A673 (cell line): ENCODE measurements around the gene RHCG. TPM values are rescaled to one million over a fixed set of nuclear protein-coding genes. Genes with fewer than 3 reads are reported as not detected.
"Not testable (repeated sequence)": the region's sequence is repeated elsewhere in the genome, so short reads cannot be mapped to it uniquely, and the experiment has no call there.

Source experiments
- BruUV-seq: library from RNA; stranded (reverse); fragments of 400-500 nt; replicated peaks from 2 replicates; lab custom pipeline; 2021; lab: Mats Ljungman, UMichigan
- CTCF ChIA-PET: fragments of 300-600 bp; sonication (Branson Sonifier 250); formaldehyde crosslinking; loops from one replicate; lab custom pipeline; 2022; ENCODE audit warnings: antibody characterized with exemption; lab: Charles Lee
- POLR2A ChIA-PET: fragments of 300-600 bp; sonication (Branson Sonifier 250); formaldehyde crosslinking; loops from one replicate; lab custom pipeline; 2022; ENCODE audit warnings: antibody characterized with exemption; ENCODE audit not compliant: low non-redundant PET; lab: Charles Lee
- DNase-seq: peaks from one replicate; pipeline ENCODE4 v3.0.0-alpha.2; 2015; ENCODE audit warnings: low spot score
- H3K27ac ChIP-seq: fragments of 200-600 bp; sonication (generic); 2 replicates; pipeline ENCODE4 v1.5.1; 2016; ENCODE audit warnings: mixed run types, low read depth, mild to moderate bottlenecking, mixed read lengths, antibody characterized with exemption, low read length; ENCODE audit not compliant: poor library complexity, severe bottlenecking
- H3K27me3 ChIP-seq: fragments of 200-600 bp; sonication (generic); replicated peaks from 2 replicates; pipeline ENCODE4 v1.6.1; 2017; ENCODE audit warnings: mixed run types, low read depth, mild to moderate bottlenecking, mixed read lengths, antibody characterized with exemption, low read length; ENCODE audit not compliant: insufficient read depth, poor library complexity
- H3K36me3 ChIP-seq: fragments of 200-600 bp; sonication (generic); 2 replicates; pipeline ENCODE4 v1.6.1; 2016; ENCODE audit warnings: mixed run types, mild to moderate bottlenecking, mixed read lengths, antibody characterized with exemption, low read length; ENCODE audit not compliant: insufficient read depth, poor library complexity, severe bottlenecking
- H3K4me1 ChIP-seq: fragments of 200-600 bp; sonication (generic); 2 replicates; pipeline ENCODE4 v1.6.1; 2017; ENCODE audit warnings: mixed run types, mild to moderate bottlenecking, mixed read lengths, antibody characterized with exemption, low read length; ENCODE audit not compliant: insufficient read depth, poor library complexity, severe bottlenecking
- H3K4me3 ChIP-seq: fragments of 200-600 bp; sonication (generic); 2 replicates; pipeline ENCODE4 v1.5.1; 2016; ENCODE audit warnings: low read depth, mixed run types, mild to moderate bottlenecking, mixed read lengths, low read length; ENCODE audit not compliant: poor library complexity, severe bottlenecking
- H3K9me3 ChIP-seq: fragments of 200-600 bp; sonication (generic); 2 replicates; pipeline ENCODE4 v1.6.1; 2016; ENCODE audit warnings: mixed run types, low read depth, mild to moderate bottlenecking, mixed read lengths, antibody characterized with exemption, low read length; ENCODE audit not compliant: poor library complexity, severe bottlenecking
- EZH2 ChIP-seq: fragments of 200-600 bp; sonication (generic); IDR thresholded peaks from 2 replicates; pipeline ENCODE4 v1.6.1; 2017; ENCODE audit warnings: borderline replicate concordance, low read depth, mild to moderate bottlenecking, mixed read lengths, antibody characterized with exemption, low read length; ENCODE audit not compliant: poor library complexity, severe bottlenecking
- intact Hi-C: fragments of 100-400 bp; cut with micrococcal nuclease; formaldehyde crosslinking; loops from one replicate; pipeline ENCODE4 v1.10.0; 2022; ENCODE audit not compliant: unreplicated experiment
- total RNA-seq: library from RNA; stranded (reverse); gene quantifications from 2 replicates; pipeline ENCODE4 v1.2.3, GENCODE V29; 2021
- TF ChIP-seq, protein P1 (sequence below): fragments of 300-800, 200-600 bp; sonication (generic); conservative IDR thresholded peaks from 2 replicates; pipeline ENCODE4 v1.5.1; 2017; ENCODE audit warnings: low read depth, mild to moderate bottlenecking, antibody characterized with exemption, low read length, moderate library complexity, mixed read lengths

RHCG gene
- total RNA-seq, 1 experiment from 2014 or later = 1.4 TPM

- H3K4me1 ChIP-seq = peaks cover 13% of the 10 kb centered on the region
- peak; percentile 79 for DNase-seq
- no peaks in the 10 kb centered on the region for H3K27me3 ChIP-seq
- ChIA-PET CTCF (interaction anchor here (1.0 to 3.4 kb wide), 6 partner anchors 30 to 115 kb away, joined by 3 to 36 read pairs (median 4); no protein-coding TSS in a partner anchor), POLR2A (no interaction called here)
- intact Hi-C loops = loop anchor here (1.0 to 2.0 kb wide), 3 partner anchors 31 to 115 kb away; no protein-coding TSS in a partner anchor
- H3K27ac ChIP-seq = no peak overlapping the region
- TF ChIP-seq EZH2 = no peak
- TF ChIP-seq, protein P1, sequence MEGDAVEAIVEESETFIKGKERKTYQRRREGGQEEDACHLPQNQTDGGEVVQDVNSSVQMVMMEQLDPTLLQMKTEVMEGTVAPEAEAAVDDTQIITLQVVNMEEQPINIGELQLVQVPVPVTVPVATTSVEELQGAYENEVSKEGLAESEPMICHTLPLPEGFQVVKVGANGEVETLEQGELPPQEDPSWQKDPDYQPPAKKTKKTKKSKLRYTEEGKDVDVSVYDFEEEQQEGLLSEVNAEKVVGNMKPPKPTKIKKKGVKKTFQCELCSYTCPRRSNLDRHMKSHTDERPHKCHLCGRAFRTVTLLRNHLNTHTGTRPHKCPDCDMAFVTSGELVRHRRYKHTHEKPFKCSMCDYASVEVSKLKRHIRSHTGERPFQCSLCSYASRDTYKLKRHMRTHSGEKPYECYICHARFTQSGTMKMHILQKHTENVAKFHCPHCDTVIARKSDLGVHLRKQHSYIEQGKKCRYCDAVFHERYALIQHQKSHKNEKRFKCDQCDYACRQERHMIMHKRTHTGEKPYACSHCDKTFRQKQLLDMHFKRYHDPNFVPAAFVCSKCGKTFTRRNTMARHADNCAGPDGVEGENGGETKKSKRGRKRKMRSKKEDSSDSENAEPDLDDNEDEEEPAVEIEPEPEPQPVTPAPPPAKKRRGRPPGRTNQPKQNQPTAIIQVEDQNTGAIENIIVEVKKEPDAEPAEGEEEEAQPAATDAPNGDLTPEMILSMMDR = peak; percentile 93
- no peaks in the 10 kb centered on the region for H3K9me3 ChIP-seq
- no TSS peak for BruUV-seq
- H3K4me3 ChIP-seq = no peak overlapping the region
- no peaks in the 10 kb centered on the region for H3K36me3 ChIP-seq
Measured at GRCh38 chr15:89472785-89473256, 23.6 kb downstream of the RHCG start.

DNA sequence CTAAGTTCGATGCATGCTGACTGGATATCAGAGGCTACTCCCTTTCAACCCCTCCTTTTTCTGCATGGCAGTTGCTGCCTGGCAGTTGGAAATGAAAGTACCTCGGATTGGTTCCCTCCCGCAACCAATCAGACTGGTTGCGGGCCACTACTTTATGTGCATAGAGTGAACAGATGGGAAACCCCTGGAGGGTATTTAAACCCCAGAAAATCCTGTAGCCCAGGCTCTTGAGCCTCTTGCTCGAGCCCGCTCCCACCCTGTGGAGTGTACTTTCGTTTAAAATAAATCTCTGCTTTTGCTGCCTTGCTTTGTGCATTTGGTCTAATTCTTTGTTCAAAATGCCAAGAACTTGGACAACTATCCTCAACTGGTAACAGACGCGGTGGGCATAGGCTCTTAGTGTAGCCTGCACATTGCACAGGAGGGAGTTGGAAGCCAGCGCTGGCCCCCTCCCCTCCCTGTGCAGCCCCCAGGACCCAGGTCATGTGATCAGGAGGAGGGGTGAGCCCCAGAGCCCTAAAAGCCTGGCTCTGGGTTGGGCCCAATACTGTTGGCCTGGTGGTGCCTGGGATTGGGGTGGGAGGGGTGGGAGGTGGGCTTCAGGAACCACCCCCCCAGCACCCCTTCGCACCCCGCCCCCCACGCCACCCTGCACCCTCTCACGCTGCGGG lies 26.8 kb downstream of the RHCG start:
- H3K36me3 ChIP-seq = no peaks in the 10 kb centered on the region
- no peak for TF ChIP-seq EZH2
- TF ChIP-seq, protein P1 = no peak
- CTCF ChIA-PET = interaction anchor here (1.2 to 3.4 kb wide), 2 partner anchors 27 to 112 kb away, joined by 4 to 36 read pairs; no protein-coding TSS in a partner anchor
- H3K9me3 ChIP-seq = no peaks in the 10 kb centered on the region
- H3K4me3 ChIP-seq = no peak overlapping the region
- intact Hi-C loops = no loop called here
- no peak overlapping the region for H3K27ac ChIP-seq
- H3K27me3 ChIP-seq = no peaks in the 10 kb centered on the region
- H3K4me1 ChIP-seq = peaks cover 13% of the 10 kb centered on the region
- peak; percentile 37 for DNase-seq
- POLR2A ChIA-PET = no interaction called here
- BruUV-seq = no TSS peak

DNA sequence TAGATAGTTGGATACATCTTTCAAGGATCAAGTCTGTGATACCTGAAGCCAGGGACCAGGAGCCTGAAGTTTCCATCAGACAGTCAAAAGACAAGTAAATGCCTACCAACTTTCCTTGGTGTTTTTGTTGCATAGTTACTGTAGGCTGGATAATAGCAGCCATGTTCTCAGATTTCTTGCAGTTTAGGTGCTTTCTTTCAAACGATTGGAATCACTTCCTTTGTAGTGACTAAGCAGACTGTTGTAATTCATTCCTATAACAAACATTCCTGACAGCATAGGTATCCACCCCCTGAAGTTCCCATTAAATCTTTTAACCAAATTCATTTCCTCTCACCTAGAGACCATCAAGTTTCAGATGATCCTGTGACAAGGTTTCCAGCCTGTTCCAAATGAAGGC lies 27.6 kb downstream of the RHCG start:
- intact Hi-C loops, H3K9me3 ChIP-seq, H3K27me3 ChIP-seq, H3K4me3 ChIP-seq, BruUV-seq, POLR2A ChIA-PET, H3K4me1 ChIP-seq, CTCF ChIA-PET, DNase-seq, H3K36me3 ChIP-seq, H3K27ac ChIP-seq: not testable (repeated sequence)

- CTCF ChIA-PET = no interaction called here
- POLR2A ChIA-PET = no interaction called here
- no TSS peak for BruUV-seq
Measured at GRCh38 chr15:89463113-89463512, 33.3 kb downstream of the RHCG start.

More at GRCh38 chr15:89463113-89463512, 33.3 kb downstream of the RHCG start:
- H3K36me3 ChIP-seq = no peaks in the 10 kb centered on the region
- TF ChIP-seq EZH2 = no peak
- TF ChIP-seq, protein P1 = no peak
- no peak overlapping the region for H3K4me3 ChIP-seq
- no peaks in the 10 kb centered on the region for H3K9me3 ChIP-seq
- no peaks in the 10 kb centered on the region for H3K27me3 ChIP-seq
- no peak overlapping the region for H3K27ac ChIP-seq
- no peaks in the 10 kb centered on the region for H3K4me1 ChIP-seq
- no peak for DNase-seq
- intact Hi-C loops = no loop called here
